IMR-90 (cell line): ENCODE results near the gene TBC1D4. TPM values are rescaled to one million over a fixed set of nuclear protein-coding genes. Genes with fewer than 3 reads are reported as not detected.

Source experiments
- ATAC-seq: fragments of 200-7000 bp; cut with Tn5 transposase; 2 replicates; pipeline ENCODE4 v1.9.1; 2020; ENCODE audit warnings: low read depth, mild to moderate bottlenecking, moderate library complexity
- BruUV-seq: library from RNA; stranded (reverse); fragments of 400-500 nt; replicated peaks from 2 replicates; lab custom pipeline; 2021; lab: Mats Ljungman, UMichigan
- CTCF ChIA-PET: fragments of 300-600 bp; formaldehyde crosslinking; extraction: SDS; loops from one replicate; lab custom pipeline; 2021; ENCODE audit warnings: antibody characterized with exemption; lab: Yijun Ruan, JAX
- POLR2A ChIA-PET: fragments of 300-600 bp; sonication (Branson Sonifier 250); formaldehyde crosslinking; loops from one replicate; lab custom pipeline; 2022; ENCODE audit warnings: antibody characterized with exemption; ENCODE audit not compliant: unreplicated experiment; lab: Charles Lee
- DNase-seq: peaks from one replicate; pipeline ENCODE4 v3.0.0; 2013
- H2AFZ ChIP-seq: replicated peaks from 2 replicates; pipeline ENCODE3; 2013; ENCODE audit warnings: low read length, mild to moderate bottlenecking; ENCODE audit not compliant: poor library complexity
- H2AK5ac ChIP-seq: 2 replicates; pipeline ENCODE4 v1.6.1; 2013; ENCODE audit warnings: low read depth, low read length, inconsistent platforms
- H2AK9ac ChIP-seq: replicated peaks from 2 replicates; pipeline ENCODE3; 2013; ENCODE audit warnings: mild to moderate bottlenecking, low read depth, low read length, moderate library complexity; ENCODE audit not compliant: poor library complexity
- H2BK120ac ChIP-seq: 2 replicates; pipeline ENCODE4 v1.6.1; 2013; ENCODE audit warnings: low read depth, low read length, inconsistent platforms
- H2BK15ac ChIP-seq: 3 replicates; pipeline ENCODE4 v1.6.1; 2013; ENCODE audit warnings: low read depth, low read length, inconsistent platforms
- H2BK20ac ChIP-seq: 2 replicates; pipeline ENCODE4 v1.6.1; 2013; ENCODE audit warnings: low read depth, mild to moderate bottlenecking, inconsistent platforms, low read length, moderate library complexity
- H2BK5ac ChIP-seq: 2 replicates; pipeline ENCODE4 v1.6.1; 2013; ENCODE audit warnings: mild to moderate bottlenecking, low read depth, low read length, inconsistent platforms; ENCODE audit not compliant: poor library complexity, severe bottlenecking
- H3K14ac ChIP-seq: replicated peaks from 2 replicates; pipeline ENCODE4 v1.6.1; 2013; ENCODE audit warnings: low read depth, low read length, inconsistent platforms
- H3K18ac ChIP-seq: 2 replicates; pipeline ENCODE4 v1.6.1; 2013; ENCODE audit warnings: low read depth, low read length, control low read depth
- H3K23ac ChIP-seq: 2 replicates; pipeline ENCODE4 v1.6.1; 2013; ENCODE audit warnings: low read depth, low read length, inconsistent platforms
- H3K27ac ChIP-seq: 2 replicates; pipeline ENCODE4 v1.5.1; 2013; ENCODE audit warnings: mild to moderate bottlenecking, control low read depth, low read length; ENCODE audit not compliant: insufficient read depth
- H3K27me3 ChIP-seq: 2 replicates; pipeline ENCODE4 v1.6.1; 2013; ENCODE audit warnings: low read length; ENCODE audit not compliant: control insufficient read depth, insufficient read depth
- H3K36me3 ChIP-seq: 2 replicates; pipeline ENCODE4 v1.6.1; 2013; ENCODE audit warnings: low read length, mixed read lengths; ENCODE audit not compliant: control insufficient read depth, insufficient read depth
- H3K4ac ChIP-seq: 2 replicates; pipeline ENCODE4 v1.6.1; 2013; ENCODE audit warnings: low read depth, low read length, inconsistent platforms
- H3K4me1 ChIP-seq: 2 replicates; pipeline ENCODE4 v1.6.1; 2013; ENCODE audit warnings: low read length, mixed read lengths; ENCODE audit not compliant: control insufficient read depth, insufficient read depth
- H3K4me2 ChIP-seq: 2 replicates; pipeline ENCODE4 v1.6.1; 2013; ENCODE audit warnings: low read depth, mild to moderate bottlenecking, control low read depth, low read length, moderate library complexity
- H3K4me3 ChIP-seq: 2 replicates; pipeline ENCODE4 v1.5.1; 2013; ENCODE audit warnings: low read depth, mild to moderate bottlenecking, control low read depth, low read length, moderate library complexity; ENCODE audit not compliant: insufficient read depth
- H3K56ac ChIP-seq: 2 replicates; pipeline ENCODE4 v1.6.1; 2013; ENCODE audit warnings: low read length, inconsistent platforms; ENCODE audit not compliant: insufficient read depth; ENCODE audit errors: extremely low read depth
- H3K79me1 ChIP-seq, 2 experiments: 2 replicates each; pipeline ENCODE4 v1.6.1; 2013; ENCODE audit warnings: low read length in 2 of 2, inconsistent platforms in 1 of 2, low read depth in 1 of 2
- H3K9ac ChIP-seq: 2 replicates; pipeline ENCODE4 v1.6.1; 2013; ENCODE audit warnings: low read depth, low read length, control low read depth
- H3K9me1 ChIP-seq: 2 replicates; pipeline ENCODE4 v1.6.1; 2013; ENCODE audit warnings: low read length, inconsistent platforms; ENCODE audit not compliant: insufficient read depth
- H3K9me3 ChIP-seq: 2 replicates; pipeline ENCODE4 v1.6.1; 2013; ENCODE audit warnings: low read length; ENCODE audit not compliant: control insufficient read depth, insufficient read depth
- H4K20me1 ChIP-seq: 2 replicates; pipeline ENCODE4 v1.6.1; 2013; ENCODE audit warnings: low read length, inconsistent platforms; ENCODE audit not compliant: insufficient read depth
- H4K5ac ChIP-seq: 2 replicates; pipeline ENCODE4 v1.6.1; 2013; ENCODE audit warnings: mild to moderate bottlenecking, low read depth, low read length, control low read depth
- H4K8ac ChIP-seq, 2 experiments: 2 replicates each; pipeline ENCODE4 v1.6.1; 2013; ENCODE audit warnings: low read depth in 2 of 2, low read length in 2 of 2, control low read depth in 1 of 2, inconsistent platforms in 1 of 2
- H4K91ac ChIP-seq: 2 replicates; pipeline ENCODE4 v1.6.1; 2013; ENCODE audit warnings: low read depth, low read length, inconsistent platforms; ENCODE audit not compliant: insufficient read depth
- MAFK ChIP-seq: IDR thresholded peaks from 2 replicates; pipeline ENCODE4 v1.6.1; 2012; ENCODE audit warnings: low read depth, low read length, improper control_type of control experiment
- dilution Hi-C: fragments of 300-500 bp; cut with HindIII; formaldehyde crosslinking; loops from one replicate; pipeline ENCODE4 v1.14.3; 2018; ENCODE audit warnings: low sequenced_read_pairs; ENCODE audit not compliant: unreplicated experiment
- in situ Hi-C: fragments of 300-500 bp; cut with MboI; formaldehyde crosslinking; loops from 3 replicates; pipeline ENCODE4 v1.14.3; 2019; ENCODE audit warnings: low sequenced_read_pairs, inconsistent platforms, mixed read lengths
- intact Hi-C: fragments of 100-400 bp; cut with micrococcal nuclease; formaldehyde crosslinking; loops from 2 replicates; pipeline ENCODE4 v1.10.0; 2022
- polyA plus RNA-seq, 3 experiments: library from polyadenylated mRNA; depleted of rRNA; stranded (reverse); fragments of >200 nt; gene quantifications; 2 replicates each; pipeline ENCODE4 v1.2.3, GENCODE V29; 2012; ENCODE audit warnings: low replicate concordance in 1 of 3
- total RNA-seq: library from RNA; depleted of rRNA; stranded (reverse); fragments of >200 nt; gene quantifications from 2 replicates; pipeline ENCODE4 v1.2.3, GENCODE V29; 2012
- TF ChIP-seq, protein P1 (sequence below): fragments of 150-350 bp; IDR thresholded peaks from 2 replicates; pipeline ENCODE4 v1.6.1; 2016; ENCODE audit warnings: low read depth, mild to moderate bottlenecking, low read length, moderate library complexity, borderline replicate concordance

Gene TBC1D4
- total and polyA plus RNA-seq, 2 of the 4 experiments (the other 2 are of a cell fraction): 7.5 to 22.8 TPM

DNA sequence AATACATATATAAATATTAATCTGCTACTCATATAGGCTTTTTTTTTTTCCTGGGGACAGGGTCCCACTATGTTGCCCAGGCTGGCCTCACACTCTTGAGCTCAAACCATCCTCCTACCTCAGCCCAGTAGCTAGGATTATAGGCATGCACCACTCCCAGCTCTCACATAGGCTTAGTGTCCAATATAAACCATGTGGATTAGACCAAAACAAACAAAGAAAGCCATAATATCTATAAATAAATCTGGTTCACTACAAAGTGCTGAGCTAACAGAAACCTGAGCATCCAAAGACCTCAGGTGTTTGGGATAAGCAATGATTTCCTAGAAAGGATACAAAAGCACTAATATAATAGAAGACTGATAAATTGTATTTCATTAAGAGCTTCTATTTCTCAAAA lies 26.0 kb downstream of the TBC1D4 start:
- ChIA-PET POLR2A (no interaction called here), CTCF (no interaction called here)
- no peak for DNase-seq
- Histone ChIP-seq H3K9me3 (no peaks in the 10 kb centered on the region), H2AK5ac (no peak overlapping the region), H3K27me3 (no peaks in the 10 kb centered on the region), H4K8ac (no peak overlapping the region), H3K4me1 (no peaks in the 10 kb centered on the region), H3K4me3 (no peak overlapping the region), H3K79me1 (peaks cover 8 to 12% of the 10 kb centered on the region in 2 experiments; a peak in 2 of 4 replicates), H4K91ac (no peak overlapping the region), H2BK120ac (no peak overlapping the region), H2BK5ac (no peak overlapping the region), H3K56ac (no peak overlapping the region), H3K9ac (no peak overlapping the region), H3K27ac (no peak overlapping the region), H4K5ac (no peak overlapping the region), H3K4ac (no peak overlapping the region), H4K20me1 (no peaks in the 10 kb centered on the region), H3K36me3 (no peaks in the 10 kb centered on the region), H2AK9ac (no peak overlapping the region), H2BK15ac (no peak overlapping the region), H3K4me2 (no peak overlapping the region), H3K9me1 (peaks cover 5% of the 10 kb centered on the region), H2AFZ (no peak overlapping the region), H3K23ac (no peak overlapping the region), H3K14ac (no peak overlapping the region), H3K18ac (no peak overlapping the region), H2BK20ac (no peak overlapping the region)
- no peak for ATAC-seq
- BruUV-seq: no TSS peak
- intact Hi-C loops (no loop called here), dilution Hi-C loops (no loop called here), in situ Hi-C loops (no loop called here)
- TF ChIP-seq, protein P1, sequence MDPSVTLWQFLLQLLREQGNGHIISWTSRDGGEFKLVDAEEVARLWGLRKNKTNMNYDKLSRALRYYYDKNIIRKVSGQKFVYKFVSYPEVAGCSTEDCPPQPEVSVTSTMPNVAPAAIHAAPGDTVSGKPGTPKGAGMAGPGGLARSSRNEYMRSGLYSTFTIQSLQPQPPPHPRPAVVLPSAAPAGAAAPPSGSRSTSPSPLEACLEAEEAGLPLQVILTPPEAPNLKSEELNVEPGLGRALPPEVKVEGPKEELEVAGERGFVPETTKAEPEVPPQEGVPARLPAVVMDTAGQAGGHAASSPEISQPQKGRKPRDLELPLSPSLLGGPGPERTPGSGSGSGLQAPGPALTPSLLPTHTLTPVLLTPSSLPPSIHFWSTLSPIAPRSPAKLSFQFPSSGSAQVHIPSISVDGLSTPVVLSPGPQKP: no peak
- TF ChIP-seq MAFK: peak; percentile 37; the same call in 1 of the 2 replicates
